HK-2 (cell line): ENCODE data around the gene ACE2.
A peak's percentile ranks its signal among the peaks of the same experiment; 100 is the strongest.

Experiments
- DNase-seq: peaks from one replicate; pipeline ENCODE4 v3.0.0-alpha.2; 2018; ENCODE audit not compliant: unreplicated experiment

The ACE2 gene

GRCh38 chrX:15574017-15574416, 26.7 kb downstream of the ACE2 start:
- no peak for DNase-seq

- no peak for DNase-seq
Observed at GRCh38 chrX:15570145-15570544, 30.6 kb downstream of the ACE2 start.

- DNase-seq, result no peak
Observed at GRCh38 chrX:15567886-15568616, 32.7 kb downstream of the ACE2 start.

GRCh38 chrX:15567267-15567666, 33.5 kb downstream of the ACE2 start:
- DNase-seq, result no peak

GRCh38 chrX:15566244-15566643, 34.5 kb downstream of the ACE2 start:
- no peak for DNase-seq

- peak; percentile 24 for DNase-seq
Observed at GRCh38 chrX:15564981-15565579, 35.7 kb downstream of the ACE2 start.

GRCh38 chrX:15563056-15563455, 37.7 kb downstream of the ACE2 start:
- no peak for DNase-seq

GRCh38 chrX:15560924-15561323, 39.8 kb downstream of the ACE2 start:
- no peak for DNase-seq

GRCh38 chrX:15559227-15559626, 41.5 kb downstream of the ACE2 start:
- DNase-seq, result no peak

GRCh38 chrX:15549189-15550012, 51.4 kb downstream of the ACE2 start:
- DNase-seq, result no peak

GRCh38 chrX:15547356-15547755, 53.4 kb downstream of the ACE2 start:
- DNase-seq, result no peak

- DNase-seq, result no peak
Observed at GRCh38 chrX:15546745-15547144, 54.0 kb downstream of the ACE2 start.

GRCh38 chrX:15530318-15530717, 70.4 kb downstream of the ACE2 start:
- DNase-seq, result no peak

GRCh38 chrX:15529165-15529564, 71.6 kb downstream of the ACE2 start:
- no peak for DNase-seq

GRCh38 chrX:15525664-15526416, 74.9 kb downstream of the ACE2 start:
- no peak for DNase-seq

GRCh38 chrX:15524417-15524816, 76.3 kb downstream of the ACE2 start:
- DNase-seq, result no peak

GRCh38 chrX:15523088-15523487, 77.7 kb downstream of the ACE2 start:
- no peak for DNase-seq

GRCh38 chrX:15522464-15522863, 78.3 kb downstream of the ACE2 start:
- no peak for DNase-seq

- no peak for DNase-seq
Observed at GRCh38 chrX:15515931-15516330, 84.8 kb downstream of the ACE2 start.

- DNase-seq, result no peak
Observed at GRCh38 chrX:15514279-15514678, 86.5 kb downstream of the ACE2 start.

GRCh38 chrX:15512401-15512965, 88.3 kb downstream of the ACE2 start:
- DNase-seq, result no peak

- no peak for DNase-seq
Observed at GRCh38 chrX:15511563-15511962, 89.2 kb downstream of the ACE2 start.
